ENCODE data around the gene CAMK2N2.
A peak's percentile ranks its signal among the peaks of the same experiment; 100 is the strongest.

CAMK2N2 gene

GRCh38 chr3:184238246-184238818 is 23.0 kb downstream of the CAMK2N2 start:
- no peak for TF ChIP-seq TEAD4 (IDR thresholded peaks at IDR 0.05)
- TF ChIP-seq REST (IDR thresholded peaks at IDR 0.05; ENCODE audit: low read depth), result peak; percentile 42; the same call in 1 of the 2 replicates

GRCh38 chr3:184237807-184238206 is 23.5 kb downstream of the CAMK2N2 start:
- TF ChIP-seq REST (IDR thresholded peaks at IDR 0.05; ENCODE audit: low read depth) (no peak), TEAD4 (IDR thresholded peaks at IDR 0.05) (no peak), NFIC (IDR thresholded peaks at IDR 0.05) (no peak), EGR1 (IDR thresholded peaks at IDR 0.05) (no peak), TCF12 (IDR thresholded peaks at IDR 0.05; ENCODE audit: low read depth) (no peak), CEBPB (IDR thresholded peaks at IDR 0.05) (no peak), ZBTB7A (IDR thresholded peaks at IDR 0.05; ENCODE audit: low read depth) (no peak), FOXM1 (IDR thresholded peaks at IDR 0.05; ENCODE audit: borderline replicate concordance, low read depth) (no peak), YY1 (IDR thresholded peaks at IDR 0.05; ENCODE audit: low read depth) (no peak)

- TF ChIP-seq TAF1 (IDR thresholded peaks at IDR 0.05; ENCODE audit: low read depth) (no peak), ZBTB7A (IDR thresholded peaks at IDR 0.05; ENCODE audit: low read depth) (no peak), EGR1 (IDR thresholded peaks at IDR 0.05) (no peak), RAD21 (IDR thresholded peaks at IDR 0.05; ENCODE audit: low read depth) (no peak), FOXM1 (IDR thresholded peaks at IDR 0.05; ENCODE audit: borderline replicate concordance, low read depth) (no peak)
Observed at GRCh38 chr3:184237211-184237610, 24.1 kb downstream of the CAMK2N2 start.

GRCh38 chr3:184236636-184237035 is 24.7 kb downstream of the CAMK2N2 start:
- TF ChIP-seq ZBTB7A (IDR thresholded peaks at IDR 0.05; ENCODE audit: low read depth) (no peak), USF1 (IDR thresholded peaks at IDR 0.05) (no peak), FOXM1 (IDR thresholded peaks at IDR 0.05; ENCODE audit: borderline replicate concordance, low read depth) (no peak), EGR1 (IDR thresholded peaks at IDR 0.05) (no peak), RAD21 (IDR thresholded peaks at IDR 0.05; ENCODE audit: low read depth) (no peak), NFIC (IDR thresholded peaks at IDR 0.05) (no peak)

GRCh38 chr3:184236033-184236410 is 25.3 kb downstream of the CAMK2N2 start:
- TF ChIP-seq YY1 (IDR thresholded peaks at IDR 0.05; ENCODE audit: low read depth) (no peak), CREB1 (IDR thresholded peaks at IDR 0.05; ENCODE audit: low read depth) (no peak), TAF1 (IDR thresholded peaks at IDR 0.05; ENCODE audit: low read depth) (no peak), TCF12 (IDR thresholded peaks at IDR 0.05; ENCODE audit: low read depth) (no peak)

GRCh38 chr3:184235381-184236032 is 25.8 kb downstream of the CAMK2N2 start:
- no peak for TF ChIP-seq TAF1 (IDR thresholded peaks at IDR 0.05; ENCODE audit: low read depth)
- no peak for TF ChIP-seq ZBTB7A (IDR thresholded peaks at IDR 0.05; ENCODE audit: low read depth)
- TF ChIP-seq CEBPB (IDR thresholded peaks at IDR 0.05), result no peak
- TF ChIP-seq YY1 (IDR thresholded peaks at IDR 0.05; ENCODE audit: low read depth), result no peak
- TF ChIP-seq FOXM1 (IDR thresholded peaks at IDR 0.05; ENCODE audit: borderline replicate concordance, low read depth), result no peak

GRCh38 chr3:184234671-184235380 is 26.5 kb downstream of the CAMK2N2 start:
- TF ChIP-seq TAF1 (IDR thresholded peaks at IDR 0.05; ENCODE audit: low read depth) (no peak), ZBTB7A (IDR thresholded peaks at IDR 0.05; ENCODE audit: low read depth) (no peak), REST (IDR thresholded peaks at IDR 0.05; ENCODE audit: low read depth) (no peak), MAX (IDR thresholded peaks at IDR 0.05) (no peak), TEAD4 (IDR thresholded peaks at IDR 0.05) (no peak), CREB1 (IDR thresholded peaks at IDR 0.05; ENCODE audit: low read depth) (no peak), USF1 (IDR thresholded peaks at IDR 0.05) (no peak), CEBPB (IDR thresholded peaks at IDR 0.05) (no peak), EP300 (IDR thresholded peaks at IDR 0.05; ENCODE audit: borderline replicate concordance) (no peak), TCF12 (IDR thresholded peaks at IDR 0.05; ENCODE audit: low read depth) (no peak), EGR1 (IDR thresholded peaks at IDR 0.05) (no peak), RAD21 (IDR thresholded peaks at IDR 0.05; ENCODE audit: low read depth) (no peak), FOXM1 (IDR thresholded peaks at IDR 0.05; ENCODE audit: borderline replicate concordance, low read depth) (no peak), YY1 (IDR thresholded peaks at IDR 0.05; ENCODE audit: low read depth) (no peak), NFIC (IDR thresholded peaks at IDR 0.05) (no peak)

All from Ishikawa (cell line).